Posterior cingulate gyrus (tissue), 11 donors: ENCODE measurements around the gene MRPL10.
A peak's percentile ranks its signal among the peaks of the same experiment; 100 is the strongest.

Experiments
- DNase-seq, 10 donors: peaks; one replicate each; pipeline versions ENCODE4 v3.0.0 to v3.0.0-alpha.2; 2020 to 2021; ENCODE audit warnings: mixed read lengths in 3 of 10
- intact Hi-C: fragments of 100-400 bp; cut with DNase I; formaldehyde crosslinking; loops from one replicate; pipeline ENCODE4 v1.15.1; 2023

The MRPL10 gene

GRCh38 chr17:47818002-47818695, 13.2 kb downstream of the MRPL10 start:
- intact Hi-C loops = no loop called here
- peak in 1 of 10 donors; percentile 43 for DNase-seq

GRCh38 chr17:47816947-47817346, 14.4 kb downstream of the MRPL10 start:
- DNase-seq = peak in 2 of 10 donors; percentile 23 to 30
- intact Hi-C loops = no loop called here

- intact Hi-C loops = no loop called here
- DNase-seq = peak in 2 of 10 donors; percentile 39 to 49
These were observed 15.1 kb downstream of the MRPL10 start for GRCh38 chr17:47816111-47816735.

- intact Hi-C loops = no loop called here
- peak in 1 of 10 donors; percentile 30 for DNase-seq
These were observed 16.0 kb downstream of the MRPL10 start for GRCh38 chr17:47815106-47815918.

- intact Hi-C loops = no loop called here
- DNase-seq = peak in 1 of 10 donors; percentile 51
These were observed 17.8 kb downstream of the MRPL10 start for GRCh38 chr17:47813512-47814031.

- DNase-seq = peak in 1 of 10 donors; percentile 35
- intact Hi-C loops = no loop called here
These were observed 18.3 kb downstream of the MRPL10 start for GRCh38 chr17:47813077-47813476.

GRCh38 chr17:47812146-47812920, 19.0 kb downstream of the MRPL10 start:
- intact Hi-C loops = no loop called here
- DNase-seq = peak in 1 of 10 donors; percentile 54

GRCh38 chr17:47811709-47812108, 19.6 kb downstream of the MRPL10 start:
- intact Hi-C loops = no loop called here
- no peak for DNase-seq

- intact Hi-C loops = no loop called here
- no peak for DNase-seq
These were observed 20.3 kb downstream of the MRPL10 start for GRCh38 chr17:47810901-47811635.

GRCh38 chr17:47810200-47810821, 21.0 kb downstream of the MRPL10 start:
- intact Hi-C loops = no loop called here

GRCh38 chr17:47808830-47809480, 22.4 kb downstream of the MRPL10 start:
- DNase-seq = peak in 1 of 10 donors; percentile 50
- intact Hi-C loops = no loop called here

More at GRCh38 chr17:47810200-47810821, 21.0 kb downstream of the MRPL10 start:
- DNase-seq = peak in 1 of 10 donors; percentile 54

GRCh38 chr17:47808036-47808829, 23.1 kb downstream of the MRPL10 start:
- DNase-seq = no peak
- intact Hi-C loops = no loop called here

- DNase-seq = no peak
- intact Hi-C loops = no loop called here
These were observed 23.9 kb downstream of the MRPL10 start for GRCh38 chr17:47807421-47807820.

GRCh38 chr17:47806913-47807255, 24.5 kb downstream of the MRPL10 start:
- intact Hi-C loops = no loop called here
- peak in 7 of 10 donors; percentile 33 to 92 (median 77) for DNase-seq

- intact Hi-C loops = no loop called here
These were observed 25.1 kb downstream of the MRPL10 start for GRCh38 chr17:47806026-47806912.

GRCh38 chr17:47804461-47804860, 26.9 kb downstream of the MRPL10 start:
- no peak for DNase-seq
- intact Hi-C loops = no loop called here

More at GRCh38 chr17:47806026-47806912, 25.1 kb downstream of the MRPL10 start:
- no peak for DNase-seq

- no peak for DNase-seq
- intact Hi-C loops = no loop called here
These were observed 27.6 kb downstream of the MRPL10 start for GRCh38 chr17:47803751-47804150.
